Mesenchymal stem cell (in vitro differentiated cells and primary cell): Measurements from ENCODE around the gene AKAP10.

ENCODE experiments used
- DNase-seq: peaks from one replicate; pipeline ENCODE4 v3.0.0-alpha.2; 2013
- H2AFZ ChIP-seq: one replicate; pipeline ENCODE4 v1.6.1; 2013; ENCODE audit warnings: low read depth, mild to moderate bottlenecking, control low read depth, inconsistent platforms, low read length, moderate library complexity
- H2AK5ac ChIP-seq: 2 replicates; pipeline ENCODE4 v1.6.1; 2013; ENCODE audit warnings: low read length, moderate library complexity, mild to moderate bottlenecking, inconsistent platforms; ENCODE audit not compliant: severe bottlenecking
- H2BK120ac ChIP-seq: one replicate; pipeline ENCODE4 v1.6.1; 2013; ENCODE audit warnings: low read depth, mild to moderate bottlenecking, inconsistent platforms, low read length, moderate library complexity
- H2BK12ac ChIP-seq, 2 experiments: one replicate each; pipeline ENCODE4 v1.6.1; 2013; ENCODE audit warnings: inconsistent platforms in 2 of 2, low read length in 2 of 2, mild to moderate bottlenecking in 2 of 2, moderate library complexity in 2 of 2, control low read depth in 1 of 2
- H2BK15ac ChIP-seq: one replicate; pipeline ENCODE4 v1.6.1; 2013; ENCODE audit warnings: mild to moderate bottlenecking, low read depth, inconsistent platforms; ENCODE audit not compliant: poor library complexity, severe bottlenecking
- H2BK5ac ChIP-seq: 2 replicates; pipeline ENCODE4 v1.6.1; 2013; ENCODE audit warnings: low read depth, mild to moderate bottlenecking, low read length, control low read depth, inconsistent platforms; ENCODE audit not compliant: poor library complexity, severe bottlenecking
- H3K14ac ChIP-seq, 2 experiments: one replicate each; pipeline ENCODE4 v1.6.1; 2013; ENCODE audit warnings: inconsistent platforms in 2 of 2, low read length in 2 of 2, control low read depth in 1 of 2, mild to moderate bottlenecking in 1 of 2, moderate library complexity in 1 of 2
- H3K18ac ChIP-seq, 2 experiments: one replicate each; pipeline ENCODE4 v1.6.1; 2013; ENCODE audit warnings: inconsistent platforms in 2 of 2, low read length in 2 of 2, control low read depth in 1 of 2, low read depth in 1 of 2, mild to moderate bottlenecking in 1 of 2
- H3K23ac ChIP-seq, 2 experiments: one replicate each; pipeline ENCODE4 v1.6.1; 2013; ENCODE audit warnings: inconsistent platforms in 2 of 2, low read length in 2 of 2, mild to moderate bottlenecking in 2 of 2, moderate library complexity in 2 of 2, control low read depth in 1 of 2
- H3K27ac ChIP-seq: 2 replicates; pipeline ENCODE4 v1.5.1; 2013; ENCODE audit warnings: mild to moderate bottlenecking, moderate library complexity, low read length, control low read depth, inconsistent platforms; ENCODE audit not compliant: poor library complexity, severe bottlenecking
- H3K27me3 ChIP-seq, 2 experiments: 2 replicates each; pipeline versions ENCODE4 v1.6.1 to v1.7.0; 2013; ENCODE audit warnings: low read length in 2 of 2, mild to moderate bottlenecking in 2 of 2, moderate library complexity in 2 of 2, control low read depth in 1 of 2, inconsistent platforms in 1 of 2; ENCODE audit not compliant: control insufficient read depth in 1 of 2, insufficient read depth in 1 of 2
- H3K36me3 ChIP-seq, 2 experiments: 2 replicates each; pipeline versions ENCODE4 v1.6.1 to v1.7.0; 2013; ENCODE audit warnings: low read length in 2 of 2, control low read depth in 1 of 2, inconsistent platforms in 1 of 2, low read depth in 1 of 2, mild to moderate bottlenecking in 1 of 2; ENCODE audit not compliant: insufficient read depth in 2 of 2, control insufficient read depth in 1 of 2
- H3K4ac ChIP-seq, 2 experiments: one replicate each; pipeline ENCODE4 v1.6.1; 2013; ENCODE audit warnings: inconsistent platforms in 2 of 2, low read length in 2 of 2, mild to moderate bottlenecking in 2 of 2, moderate library complexity in 2 of 2, control low read depth in 1 of 2, low read depth in 1 of 2
- H3K4me1 ChIP-seq: 2 replicates; pipeline ENCODE4 v1.6.1; 2013; ENCODE audit warnings: low read depth, low read length, control low read depth; ENCODE audit not compliant: control insufficient read depth, insufficient read depth
- H3K4me2 ChIP-seq: 2 replicates; pipeline ENCODE4 v1.6.1; 2013; ENCODE audit warnings: low read length, mild to moderate bottlenecking, inconsistent platforms; ENCODE audit not compliant: poor library complexity, severe bottlenecking
- H3K4me3 ChIP-seq, 2 experiments: 2 replicates each; pipeline versions ENCODE4 v1.5.1 to v1.7.0; 2013; ENCODE audit warnings: low read length in 2 of 2, mild to moderate bottlenecking in 2 of 2, control low read depth in 1 of 2, low read depth in 1 of 2; ENCODE audit not compliant: insufficient read depth in 1 of 2
- H3K79me1 ChIP-seq: replicated peaks from 2 replicates; pipeline ENCODE4 v1.6.1; 2013; ENCODE audit warnings: mild to moderate bottlenecking, control low read depth, low read length, inconsistent platforms; ENCODE audit not compliant: poor library complexity, severe bottlenecking
- H3K9ac ChIP-seq: 2 replicates; pipeline ENCODE4 v1.7.0; 2013; ENCODE audit warnings: mild to moderate bottlenecking, low read length, moderate library complexity
- H3K9me3 ChIP-seq: 2 replicates; pipeline ENCODE4 v1.7.0; 2013; ENCODE audit warnings: mild to moderate bottlenecking, low read length; ENCODE audit not compliant: control insufficient read depth
- H4K8ac ChIP-seq: one replicate; pipeline ENCODE4 v1.6.1; 2013; ENCODE audit warnings: inconsistent platforms, mild to moderate bottlenecking, low read length, moderate library complexity
- H4K91ac ChIP-seq: one replicate; pipeline ENCODE4 v1.6.1; 2013; ENCODE audit warnings: mild to moderate bottlenecking, low read length, inconsistent platforms
- WGBS: methylation state at CpG from one replicate; pipeline ENCODE4 v1.1.7; 2013; ENCODE audit warnings: mixed read lengths; 5-methylcytosine and 5-hydroxymethylcytosine counted together

AKAP10 gene

GRCh38 chr17:19937522-19937921, 40.1 kb downstream of the AKAP10 start:
- H2AFZ ChIP-seq, result no peak overlapping the region
- peak; percentile 38 for DNase-seq
- H2BK120ac ChIP-seq, result no peak overlapping the region
- H3K4me2 ChIP-seq, result no peak overlapping the region
- peaks cover 1% of the 10 kb centered on the region for H3K4me1 ChIP-seq
- no peak overlapping the region for H2AK5ac ChIP-seq
- no peaks in the 10 kb centered on the region for H3K9me3 ChIP-seq
- H2BK12ac ChIP-seq, result no peak overlapping the region
- H2BK15ac ChIP-seq, result no peak overlapping the region
- no peaks in the 10 kb centered on the region for H3K27me3 ChIP-seq
- H2BK5ac ChIP-seq, result no peak overlapping the region
- H3K4ac ChIP-seq, result no peak overlapping the region
- H3K23ac ChIP-seq, result no peak overlapping the region
- H4K91ac ChIP-seq, result no peak overlapping the region
- WGBS, result 35% methylated on average over 2 of the region's 2 CpGs
- no peak overlapping the region for H3K14ac ChIP-seq
- H3K27ac ChIP-seq, result no peak overlapping the region
- H3K9ac ChIP-seq, result no peak overlapping the region
- H3K18ac ChIP-seq, result no peak overlapping the region
- peaks cover 20 to 83% of the 10 kb centered on the region in 2 experiments for H3K36me3 ChIP-seq
- H3K4me3 ChIP-seq, result no peak overlapping the region
- H4K8ac ChIP-seq, result no peak overlapping the region
- peaks cover 13% of the 10 kb centered on the region for H3K79me1 ChIP-seq

- H4K91ac ChIP-seq, result no peak overlapping the region
- peaks cover 1% of the 10 kb centered on the region for H3K4me1 ChIP-seq
- H2BK15ac ChIP-seq, result no peak overlapping the region
- DNase-seq, result peak; percentile 28
- H2BK12ac ChIP-seq, result no peak overlapping the region
- no peak overlapping the region for H3K4me2 ChIP-seq
- H2AFZ ChIP-seq, result no peak overlapping the region
- H3K4me3 ChIP-seq, result no peak overlapping the region
- 100% methylated on average over 2 of the region's 2 CpGs for WGBS
- H3K79me1 ChIP-seq, result peaks cover 25% of the 10 kb centered on the region
- H2BK120ac ChIP-seq, result no peak overlapping the region
- no peak overlapping the region for H2BK5ac ChIP-seq
- H3K18ac ChIP-seq, result no peak overlapping the region
- no peak overlapping the region for H3K27ac ChIP-seq
- no peak overlapping the region for H3K9ac ChIP-seq
- H3K27me3 ChIP-seq, result no peaks in the 10 kb centered on the region
- no peak overlapping the region for H3K4ac ChIP-seq
- no peak overlapping the region for H4K8ac ChIP-seq
- peaks cover 35 to 88% of the 10 kb centered on the region in 2 experiments for H3K36me3 ChIP-seq
- no peaks in the 10 kb centered on the region for H3K9me3 ChIP-seq
- H3K14ac ChIP-seq, result no peak overlapping the region
- H2AK5ac ChIP-seq, result no peak overlapping the region
- no peak overlapping the region for H3K23ac ChIP-seq
These were observed 42.5 kb downstream of the AKAP10 start for GRCh38 chr17:19935169-19935568.

- H4K8ac ChIP-seq, result no peak overlapping the region
- no peak overlapping the region for H2BK5ac ChIP-seq
- H3K14ac ChIP-seq, result no peak overlapping the region
- DNase-seq, result no peak
- H2AK5ac ChIP-seq, result no peak overlapping the region
- H3K18ac ChIP-seq, result no peak overlapping the region
- no peak overlapping the region for H3K4ac ChIP-seq
- no peak overlapping the region for H2BK15ac ChIP-seq
- no peak overlapping the region for H3K9ac ChIP-seq
- no peaks in the 10 kb centered on the region for H3K9me3 ChIP-seq
- peaks cover 19% of the 10 kb centered on the region for H3K79me1 ChIP-seq
- no peak overlapping the region for H2AFZ ChIP-seq
- no peak overlapping the region for H3K4me3 ChIP-seq
- H2BK120ac ChIP-seq, result no peak overlapping the region
- H4K91ac ChIP-seq, result no peak overlapping the region
- no peak overlapping the region for H3K4me2 ChIP-seq
- peaks cover 33 to 87% of the 10 kb centered on the region in 2 experiments for H3K36me3 ChIP-seq
- 93% methylated on average over 3 of the region's 5 CpGs for WGBS
- H3K27me3 ChIP-seq, result no peaks in the 10 kb centered on the region
- no peak overlapping the region for H3K23ac ChIP-seq
- peaks cover 1% of the 10 kb centered on the region for H3K4me1 ChIP-seq
- H3K27ac ChIP-seq, result no peak overlapping the region
- H2BK12ac ChIP-seq, result no peak overlapping the region
These were observed 44.0 kb downstream of the AKAP10 start for GRCh38 chr17:19933628-19934027.

GRCh38 chr17:19933221-19933620, 44.4 kb downstream of the AKAP10 start:
- Histone ChIP-seq H2AK5ac (no peak overlapping the region), H2BK120ac (no peak overlapping the region), H3K9me3 (no peaks in the 10 kb centered on the region), H3K27me3 (no peaks in the 10 kb centered on the region), H3K9ac (no peak overlapping the region), H3K4ac (no peak overlapping the region), H2AFZ (no peak overlapping the region), H3K4me3 (no peak overlapping the region), H3K18ac (no peak overlapping the region), H3K14ac (no peak overlapping the region), H3K79me1 (peaks cover 17% of the 10 kb centered on the region), H2BK12ac (no peak overlapping the region), H3K36me3 (peaks cover 29 to 85% of the 10 kb centered on the region in 2 experiments), H3K4me1 (peaks cover 1% of the 10 kb centered on the region), H2BK5ac (no peak overlapping the region), H2BK15ac (no peak overlapping the region), H4K8ac (no peak overlapping the region), H3K27ac (no peak overlapping the region), H3K4me2 (no peak overlapping the region), H4K91ac (no peak overlapping the region), H3K23ac (no peak overlapping the region)
- WGBS, result 81% methylated on average over 5 of the region's 5 CpGs
- no peak for DNase-seq
